K562 (cell line): Measurements from ENCODE around the gene STK11. TPM values are rescaled to one million over a fixed set of nuclear protein-coding genes. Genes with fewer than 3 reads are reported as not detected.

ENCODE experiments used
- ARID2 ChIP-seq: fragments of 450-650 bp; IDR thresholded peaks from 2 replicates; pipeline ENCODE4 v1.6.1; 2017; ENCODE audit warnings: antibody characterized with exemption, mild to moderate bottlenecking
- BCLAF1 ChIP-seq, 2 experiments: fragments of 450-650 bp in 1 of 2; IDR thresholded peaks; 2 replicates each; pipeline ENCODE4 v1.6.1; 2011 to 2017; ENCODE audit warnings: low read depth in 2 of 2, antibody characterized with exemption in 1 of 2, borderline replicate concordance in 1 of 2, low read length in 1 of 2, mild to moderate bottlenecking in 1 of 2, mixed read lengths in 1 of 2; ENCODE audit not compliant: control insufficient read depth in 1 of 2
- DIDO1 ChIP-seq: fragments of 450-650 bp; IDR thresholded peaks from 2 replicates; pipeline ENCODE4 v1.6.1; 2016; ENCODE audit warnings: low read depth, missing biosample characterization, missing genetic modification characterization
- E2F8 ChIP-seq: fragments of 450-650 bp; IDR thresholded peaks from 2 replicates; pipeline ENCODE4 v1.7.1; 2018; ENCODE audit warnings: mild to moderate bottlenecking, low read depth; ENCODE audit not compliant: partially characterized antibody
- ELF4 ChIP-seq: fragments of 450-650 bp; formaldehyde crosslinking; IDR thresholded peaks from 2 replicates; pipeline ENCODE4 v1.4.0; 2022; ENCODE audit warnings: missing genetic modification characterization
- FOXP1 ChIP-seq: sonication (generic); formaldehyde crosslinking; IDR thresholded peaks from 2 replicates; pipeline ENCODE4 v1.8.0; 2022; ENCODE audit warnings: mild to moderate bottlenecking, missing genetic modification reagents
- HES1 ChIP-seq: fragments of 450-650 bp; IDR thresholded peaks from 2 replicates; pipeline ENCODE4 v1.6.1; 2016; ENCODE audit warnings: low read depth, mild to moderate bottlenecking, moderate library complexity
- NCOA1 ChIP-seq: fragments of 450-650 bp; IDR thresholded peaks from 2 replicates; pipeline ENCODE4 v1.6.1; 2016; ENCODE audit warnings: low read depth
- NFIX ChIP-seq: fragments of 250-450 bp; sonication (Bioruptor Pico); IDR thresholded peaks from 2 replicates; pipeline ENCODE4 v1.4.0; 2020; ENCODE audit warnings: low read depth, mild to moderate bottlenecking, moderate library complexity
- NONO ChIP-seq, 2 experiments: fragments of 200-400 bp in 1 of 2; fragments of 450-650 bp in 1 of 2; formaldehyde crosslinking in 1 of 2; IDR thresholded peaks; 2 replicates each; pipeline ENCODE4 v1.6.1; 2017; ENCODE audit warnings: low read depth in 2 of 2, mild to moderate bottlenecking in 2 of 2, moderate library complexity in 2 of 2, low read length in 1 of 2
- POU5F1 ChIP-seq: fragments of 150-350 bp; IDR thresholded peaks from 2 replicates; pipeline ENCODE4 v1.6.1; 2014; ENCODE audit warnings: borderline replicate concordance, low read length, low read depth, mild to moderate bottlenecking; ENCODE audit not compliant: partially characterized antibody
- SMARCC2 ChIP-seq: fragments of 450-650 bp; IDR thresholded peaks from 2 replicates; pipeline ENCODE4 v1.6.1; 2017; ENCODE audit warnings: antibody characterized with exemption, moderate library complexity, mild to moderate bottlenecking, low read depth
- TCF7L2 ChIP-seq: fragments of 150-350 bp; IDR thresholded peaks from 2 replicates; pipeline ENCODE4 v1.6.1; 2016; ENCODE audit warnings: low read depth, mild to moderate bottlenecking, low read length, moderate library complexity
- ZC3H11A ChIP-seq: IDR thresholded peaks from 2 replicates; pipeline ENCODE4 v1.6.1; 2012; ENCODE audit warnings: low read depth, low read length, improper control_type of control experiment
- ZC3H4 ChIP-seq: sonication (generic); formaldehyde crosslinking; IDR thresholded peaks from 2 replicates; pipeline ENCODE4 v1.9.0; 2021; ENCODE audit warnings: missing genetic modification reagents, borderline replicate concordance
- ZC3H8 ChIP-seq: fragments of 450-650 bp; IDR thresholded peaks from 2 replicates; pipeline ENCODE4 v1.6.1; 2017
- polyA plus RNA-seq, 8 experiments: library from polyadenylated mRNA; depleted of rRNA in 4 of 8; stranded (reverse) in 5 of 8; unstranded in 3 of 8; fragments of >200 nt; fragmentation: Nextera tagmentation in 2 of 8; fragmentation: Illumina TruSeq in 1 of 8; extraction: Ambion mirVana in 2 of 8; extraction: Trizol in 1 of 8; gene quantifications; 2 replicates each; pipeline versions ENCODE4 v1.2.1 to v1.2.3, GENCODE V29; 2011 to 2014; ENCODE audit warnings: inconsistent platforms in 1 of 8, missing spikeins in 1 of 8
- total RNA-seq, 7 experiments: library from RNA; depleted of rRNA in 6 of 7; stranded (reverse); fragments of >200 nt in 6 of 7; fragmentation: Illumina TruSeq in 2 of 7; extraction: Trizol in 2 of 7; gene quantifications; 2 replicates each; pipeline versions ENCODE4 v1.2.1 to v1.2.3, GENCODE V29; 2011 to 2021; ENCODE audit warnings: low replicate concordance in 1 of 7

Gene STK11
- total and polyA plus RNA-seq, 9 of the 15 experiments (the other 6 are each of a cell fraction or from before 2014, with no cell fraction given): 0.15 to 96.5 (median 31.7) TPM

GRCh38 chr19:1275976-1276627 lies 70.5 kb downstream of the STK11 start (continued):
- TF ChIP-seq TCF7L2 (no peak), ZC3H11A (no peak), NCOA1 (no peak), POU5F1 (no peak), NONO (IDR thresholded peaks at IDR 0.05; ENCODE audit: low read depth in 2 of 2, low read length in 1 of 2) (no peak; a peak in 1 of 4 replicates), NFIX (no peak), ZC3H4 (CRISPR knock-in tag) (no peak), ZC3H8 (no peak), ARID2 (no peak), HES1 (no peak), E2F8 (no peak), DIDO1 (tag) (no peak), ELF4 (CRISPR knock-in tag) (no peak), BCLAF1 (IDR thresholded peaks at IDR 0.05; ENCODE audit: borderline replicate concordance in 1 of 2, control insufficient read depth in 1 of 2, low read depth in 2 of 2, low read length in 1 of 2) (no peak), SMARCC2 (no peak), FOXP1 (CRISPR knock-in tag) (no peak)
